OCI-LY7 (cell line): ENCODE data around the gene FBN3.

Experiments used
- EZH2phosphoT487 ChIP-seq: fragments of 200-600 bp; sonication (generic); IDR thresholded peaks from 2 replicates; pipeline ENCODE4 v1.6.1; 2018; ENCODE audit warnings: low read depth, borderline replicate concordance, mild to moderate bottlenecking, mixed run types, antibody characterized with exemption, low read length, moderate library complexity, mixed read lengths
- TF ChIP-seq, protein P1 (sequence below): fragments of 200-600 bp; sonication (generic); conservative IDR thresholded peaks from 2 replicates; pipeline ENCODE4 v1.5.1; 2014; ENCODE audit warnings: mild to moderate bottlenecking, antibody characterized with exemption, low read length, moderate library complexity, mixed read lengths

DNA sequence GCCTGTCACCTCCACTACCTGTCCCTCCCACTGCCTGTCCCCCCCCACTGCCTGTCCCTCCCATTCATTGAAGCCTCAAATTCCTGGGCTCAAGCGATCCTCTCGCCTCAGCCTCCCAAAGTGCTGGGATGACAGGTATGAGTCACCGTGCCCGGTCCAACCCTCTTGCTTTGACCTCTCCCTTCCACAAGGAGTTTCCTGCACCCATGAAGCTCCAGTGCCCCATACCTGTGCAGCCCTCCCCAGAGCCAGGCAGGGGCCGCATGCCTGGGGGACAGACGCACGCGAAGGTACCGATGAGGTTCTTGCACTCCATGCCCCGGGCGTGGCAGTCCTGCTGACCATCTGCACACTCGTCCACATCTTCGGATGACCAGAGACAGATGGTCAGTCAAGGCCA is 62.5 kb downstream of the FBN3 start:
- TF ChIP-seq, protein P1, sequence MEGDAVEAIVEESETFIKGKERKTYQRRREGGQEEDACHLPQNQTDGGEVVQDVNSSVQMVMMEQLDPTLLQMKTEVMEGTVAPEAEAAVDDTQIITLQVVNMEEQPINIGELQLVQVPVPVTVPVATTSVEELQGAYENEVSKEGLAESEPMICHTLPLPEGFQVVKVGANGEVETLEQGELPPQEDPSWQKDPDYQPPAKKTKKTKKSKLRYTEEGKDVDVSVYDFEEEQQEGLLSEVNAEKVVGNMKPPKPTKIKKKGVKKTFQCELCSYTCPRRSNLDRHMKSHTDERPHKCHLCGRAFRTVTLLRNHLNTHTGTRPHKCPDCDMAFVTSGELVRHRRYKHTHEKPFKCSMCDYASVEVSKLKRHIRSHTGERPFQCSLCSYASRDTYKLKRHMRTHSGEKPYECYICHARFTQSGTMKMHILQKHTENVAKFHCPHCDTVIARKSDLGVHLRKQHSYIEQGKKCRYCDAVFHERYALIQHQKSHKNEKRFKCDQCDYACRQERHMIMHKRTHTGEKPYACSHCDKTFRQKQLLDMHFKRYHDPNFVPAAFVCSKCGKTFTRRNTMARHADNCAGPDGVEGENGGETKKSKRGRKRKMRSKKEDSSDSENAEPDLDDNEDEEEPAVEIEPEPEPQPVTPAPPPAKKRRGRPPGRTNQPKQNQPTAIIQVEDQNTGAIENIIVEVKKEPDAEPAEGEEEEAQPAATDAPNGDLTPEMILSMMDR: no peak
- no peak for TF ChIP-seq EZH2phosphoT487
